Measurements from ENCODE around the gene TBC1D12.
"Not testable (repeated sequence)": the region's sequence is repeated elsewhere in the genome, so short reads cannot be mapped to it uniquely, and the experiment has no call there.

TBC1D12 gene

GRCh38 chr10:94546049-94546900, 143.9 kb downstream of the TBC1D12 start:
- no peak for DNase-seq (ENCODE audit: low read depth, low spot score)

GRCh38 chr10:94546901-94547185, 144.5 kb downstream of the TBC1D12 start:
- no peak for DNase-seq (ENCODE audit: low read depth, low spot score)

- no peak for DNase-seq (ENCODE audit: low read depth, low spot score)
Observed at GRCh38 chr10:94549221-94549620, 146.9 kb downstream of the TBC1D12 start.

GRCh38 chr10:94567714-94568307, 165.5 kb downstream of the TBC1D12 start:
- DNase-seq (ENCODE audit: low read depth, low spot score) = not testable (repeated sequence)

- no peak for DNase-seq (ENCODE audit: low read depth, low spot score)
Observed at GRCh38 chr10:94571081-94571480, 168.7 kb downstream of the TBC1D12 start.

- no peak for DNase-seq (ENCODE audit: low read depth, low spot score)
Observed at GRCh38 chr10:94571528-94571927, 169.2 kb downstream of the TBC1D12 start.

GRCh38 chr10:94578790-94579189, 176.4 kb downstream of the TBC1D12 start:
- no peak for DNase-seq (ENCODE audit: low read depth, low spot score)

GRCh38 chr10:94583124-94583523, 180.8 kb downstream of the TBC1D12 start:
- DNase-seq (ENCODE audit: low read depth, low spot score) = no peak

Measured in activated naive CD8-positive, alpha-beta T cell treated with anti-CD3 and anti-CD28 coated beads, Interleukin-2, amount 50 U/mL, for 16 hours (primary cell).